Gastrocnemius medialis (tissue), 4 donors: ENCODE results near the gene ERC2.

Experiments used
- POLR2A ChIP-seq, 2 donors: fragments of 450-650 bp; IDR thresholded peaks; one replicate each; pipeline ENCODE4 v1.6.1; 2017; ENCODE audit warnings: antibody characterized with exemption in 2 of 2, mild to moderate bottlenecking in 2 of 2, moderate library complexity in 2 of 2
- TF ChIP-seq, protein P1 (sequence below), 5 experiments: fragments of 450-650 bp in 3 of 5; fragments of 200-600 bp in 2 of 5; sonication (generic) in 2 of 5; IDR thresholded peaks in 4 of 5; conservative IDR thresholded peaks in 1 of 5; 1 replicate in 4 of 5; 2 replicates in 1 of 5; pipeline ENCODE4 v1.5.1; 2016 to 2019; ENCODE audit warnings: antibody characterized with exemption in 5 of 5, mild to moderate bottlenecking in 3 of 5, moderate library complexity in 3 of 5

DNA sequence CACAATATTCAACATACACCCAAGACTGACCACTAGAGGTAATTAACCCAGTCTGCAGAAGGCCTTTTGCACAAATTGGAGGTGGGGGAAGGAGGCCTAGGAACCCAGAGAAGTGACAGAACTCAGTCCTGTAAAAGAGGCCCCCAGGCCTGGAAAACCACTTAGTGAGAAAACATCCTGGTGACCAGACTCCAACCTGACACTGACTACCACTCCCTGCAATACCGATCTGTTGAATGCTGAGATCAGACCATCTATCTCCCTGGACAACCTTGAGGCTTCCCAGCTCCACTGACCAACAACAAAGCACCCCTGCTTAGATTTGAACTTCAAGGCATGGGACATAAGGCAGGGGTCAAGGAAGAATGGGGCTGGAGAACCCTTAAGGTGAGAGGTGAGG, 719.2 kb downstream of the ERC2 start:
- TF ChIP-seq, protein P1, sequence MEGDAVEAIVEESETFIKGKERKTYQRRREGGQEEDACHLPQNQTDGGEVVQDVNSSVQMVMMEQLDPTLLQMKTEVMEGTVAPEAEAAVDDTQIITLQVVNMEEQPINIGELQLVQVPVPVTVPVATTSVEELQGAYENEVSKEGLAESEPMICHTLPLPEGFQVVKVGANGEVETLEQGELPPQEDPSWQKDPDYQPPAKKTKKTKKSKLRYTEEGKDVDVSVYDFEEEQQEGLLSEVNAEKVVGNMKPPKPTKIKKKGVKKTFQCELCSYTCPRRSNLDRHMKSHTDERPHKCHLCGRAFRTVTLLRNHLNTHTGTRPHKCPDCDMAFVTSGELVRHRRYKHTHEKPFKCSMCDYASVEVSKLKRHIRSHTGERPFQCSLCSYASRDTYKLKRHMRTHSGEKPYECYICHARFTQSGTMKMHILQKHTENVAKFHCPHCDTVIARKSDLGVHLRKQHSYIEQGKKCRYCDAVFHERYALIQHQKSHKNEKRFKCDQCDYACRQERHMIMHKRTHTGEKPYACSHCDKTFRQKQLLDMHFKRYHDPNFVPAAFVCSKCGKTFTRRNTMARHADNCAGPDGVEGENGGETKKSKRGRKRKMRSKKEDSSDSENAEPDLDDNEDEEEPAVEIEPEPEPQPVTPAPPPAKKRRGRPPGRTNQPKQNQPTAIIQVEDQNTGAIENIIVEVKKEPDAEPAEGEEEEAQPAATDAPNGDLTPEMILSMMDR (IDR thresholded peaks at IDR 0.05 in 4 of 5, conservative IDR thresholded peaks at IDR 0.05 in 1 of 5): no peak
- TF ChIP-seq POLR2A (IDR thresholded peaks at IDR 0.05): no peak
